ENCODE results near the gene ASF1B.

The ASF1B gene

GRCh38 chr19:14135355-14135754, 1.0 kb downstream of the ASF1B start:
- DNase-seq = no peak

GRCh38 chr19:14127929-14128509, 8.4 kb downstream of the ASF1B start:
- peak; percentile 89 for DNase-seq

- peak; percentile 81 for DNase-seq
These were observed 9.2 kb downstream of the ASF1B start for GRCh38 chr19:14127176-14127575.

- DNase-seq = no peak
These were observed 13.5 kb downstream of the ASF1B start for GRCh38 chr19:14122924-14123323.

GRCh38 chr19:14120497-14120780, 15.9 kb downstream of the ASF1B start:
- DNase-seq = no peak

GRCh38 chr19:14119644-14120496, 16.5 kb downstream of the ASF1B start:
- no peak for DNase-seq

GRCh38 chr19:14119146-14119545, 17.2 kb downstream of the ASF1B start:
- no peak for DNase-seq

- DNase-seq = peak; percentile 96
These were observed 18.0 kb downstream of the ASF1B start for GRCh38 chr19:14118165-14119051.

GRCh38 chr19:14117668-14118164, 18.7 kb downstream of the ASF1B start, which contains the start of gene PRKACA:
Gene PRKACA (minus strand): TSS chr19:14117762. CDS start chr19:14117547, 215 bp downstream.
- DNase-seq = peak; percentile 99

- DNase-seq = no peak
These were observed 19.3 kb downstream of the ASF1B start for GRCh38 chr19:14116918-14117578.

- DNase-seq = no peak
These were observed 19.9 kb downstream of the ASF1B start for GRCh38 chr19:14116525-14116917.

- DNase-seq = no peak
These were observed 20.6 kb downstream of the ASF1B start for GRCh38 chr19:14115756-14116155.

- peak; percentile 91 for DNase-seq
These were observed 21.5 kb downstream of the ASF1B start for GRCh38 chr19:14114854-14115253.

GRCh38 chr19:14114439-14114838, 21.9 kb downstream of the ASF1B start:
- no peak for DNase-seq

- peak; percentile 51 for DNase-seq
These were observed 22.5 kb downstream of the ASF1B start for GRCh38 chr19:14113762-14114414.

- no peak for DNase-seq
These were observed 23.5 kb downstream of the ASF1B start for GRCh38 chr19:14112809-14113385.

- peak; percentile 43 for DNase-seq
These were observed 24.2 kb downstream of the ASF1B start for GRCh38 chr19:14112051-14112808.

- DNase-seq = no peak
These were observed 24.9 kb downstream of the ASF1B start for GRCh38 chr19:14111486-14111885.

- DNase-seq = no peak
These were observed 25.7 kb downstream of the ASF1B start for GRCh38 chr19:14110650-14111049.

- DNase-seq = no peak
These were observed 28.6 kb downstream of the ASF1B start for GRCh38 chr19:14107581-14108461.

Measured in inflammatory macrophage treated with lipopolysaccharide for 4 hours (primary cell).